Activated CD4-positive, alpha-beta T cell treated with anti-CD3 and anti-CD28 coated beads for 36 hours (primary cell): ENCODE data around the gene TLR1. TPM values are rescaled to one million over a fixed set of nuclear protein-coding genes. Genes with fewer than 3 reads are reported as not detected.
"Not testable (repeated sequence)": the region's sequence is repeated elsewhere in the genome, so short reads cannot be mapped to it uniquely, and the experiment has no call there.

ENCODE experiments used
- ATAC-seq: fragments of 200-7000 bp; cut with Tn5 transposase; one replicate; pipeline ENCODE4 v1.10.0; 2021; ENCODE audit warnings: mild to moderate bottlenecking, moderate library complexity
- CTCF ChIA-PET: fragments of 350-600 bp; sonication (Branson Sonifier 250); formaldehyde crosslinking; loops from one replicate; lab custom pipeline; 2021; ENCODE audit warnings: antibody characterized with exemption; lab: Charles Lee
- POLR2A ChIA-PET: fragments of 350-600 bp; sonication (Branson Sonifier 250); formaldehyde crosslinking; loops from one replicate; lab custom pipeline; 2021; ENCODE audit warnings: antibody characterized with exemption, inconsistent platforms; lab: Charles Lee
- DNase-seq: peaks from one replicate; pipeline ENCODE4 v3.0.0-alpha.2; 2020
- H3K27ac Mint-ChIP-seq: one replicate; pipeline ENCODE4 v1.8.0; 2021; ENCODE audit warnings: mixed read lengths
- H3K27me3 Mint-ChIP-seq: one replicate; pipeline ENCODE4 v1.8.0; 2021; ENCODE audit warnings: mixed read lengths
- H3K36me3 Mint-ChIP-seq: one replicate; pipeline ENCODE4 v1.8.0; 2021; ENCODE audit warnings: low read depth, mixed read lengths
- H3K4me1 Mint-ChIP-seq: one replicate; pipeline ENCODE4 v1.8.0; 2021; ENCODE audit warnings: mixed read lengths
- H3K4me3 Mint-ChIP-seq: one replicate; pipeline ENCODE4 v1.8.0; 2021; ENCODE audit warnings: mild to moderate bottlenecking, moderate library complexity, mixed read lengths
- H3K9me3 Mint-ChIP-seq: one replicate; pipeline ENCODE4 v1.8.0; 2021; ENCODE audit warnings: low read depth, mixed read lengths
- intact Hi-C, 2 experiments: fragments of 100-400 bp; cut with DNase I in 1 of 2; cut with micrococcal nuclease in 1 of 2; formaldehyde crosslinking; loops; one replicate each; pipeline versions ENCODE4 v1.14.2 to v1.15.1; 2022 to 2024; cut with DNase I, micrococcal nuclease
- total RNA-seq, 2 experiments: library from RNA; stranded (reverse); gene quantifications; one replicate each; pipeline ENCODE4 v1.2.3, GENCODE V29; 2021

Gene TLR1
- total RNA-seq, 2 experiments from 2014 or later, result 1.5 to 1.7 TPM

DNA sequence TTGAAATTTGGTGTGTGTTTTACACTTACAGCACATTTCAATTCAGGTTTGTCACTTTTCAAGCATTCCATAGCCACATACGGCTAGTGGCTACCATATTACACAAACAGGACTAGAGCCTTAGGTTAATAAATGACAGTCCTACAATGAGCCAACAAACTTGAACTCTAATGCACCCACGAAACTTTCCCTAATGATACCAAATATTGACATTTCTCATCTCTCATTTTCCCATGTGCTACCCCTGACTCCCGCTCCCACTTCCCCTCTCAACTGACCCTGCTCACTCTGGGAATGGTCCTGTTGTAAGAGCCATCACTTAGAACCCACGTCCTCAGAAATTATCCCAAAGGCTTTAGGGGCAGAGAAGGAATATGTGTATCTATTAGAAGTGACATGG, 16.9 kb downstream of the TLR1 start:
- peaks cover 1% of the 10 kb centered on the region for H3K4me1 Mint-ChIP-seq
- intact Hi-C loops, result no loop called here
- peaks cover 2% of the 10 kb centered on the region for H3K9me3 Mint-ChIP-seq
- ChIA-PET CTCF (no interaction called here), POLR2A (no interaction called here)
- DNase-seq (no peak), ATAC-seq (no peak)
- no peaks in the 10 kb centered on the region for H3K27me3 Mint-ChIP-seq
- no peak overlapping the region for H3K27ac Mint-ChIP-seq
- H3K36me3 Mint-ChIP-seq, result no peaks in the 10 kb centered on the region
- H3K4me3 Mint-ChIP-seq, result no peak overlapping the region

- no peak for ATAC-seq
- H3K4me3 Mint-ChIP-seq, result no peak overlapping the region
- intact Hi-C loops, result no loop called here
- no peak overlapping the region for H3K27ac Mint-ChIP-seq
- no peaks in the 10 kb centered on the region for H3K36me3 Mint-ChIP-seq
- no peak for DNase-seq
- H3K4me1 Mint-ChIP-seq, result peaks cover 5% of the 10 kb centered on the region
- no peaks in the 10 kb centered on the region for H3K27me3 Mint-ChIP-seq
- POLR2A ChIA-PET, result no interaction called here
- CTCF ChIA-PET, result interaction anchor here (0.8 to 3.1 kb wide), 2 partner anchors 18 to 26 kb away, joined by 3 to 19 read pairs; partner anchors contain the start of gene TLR1
- peaks cover 2% of the 10 kb centered on the region for H3K9me3 Mint-ChIP-seq
Measured at GRCh38 chr4:38785901-38786402, 18.6 kb downstream of the TLR1 start.

DNA sequence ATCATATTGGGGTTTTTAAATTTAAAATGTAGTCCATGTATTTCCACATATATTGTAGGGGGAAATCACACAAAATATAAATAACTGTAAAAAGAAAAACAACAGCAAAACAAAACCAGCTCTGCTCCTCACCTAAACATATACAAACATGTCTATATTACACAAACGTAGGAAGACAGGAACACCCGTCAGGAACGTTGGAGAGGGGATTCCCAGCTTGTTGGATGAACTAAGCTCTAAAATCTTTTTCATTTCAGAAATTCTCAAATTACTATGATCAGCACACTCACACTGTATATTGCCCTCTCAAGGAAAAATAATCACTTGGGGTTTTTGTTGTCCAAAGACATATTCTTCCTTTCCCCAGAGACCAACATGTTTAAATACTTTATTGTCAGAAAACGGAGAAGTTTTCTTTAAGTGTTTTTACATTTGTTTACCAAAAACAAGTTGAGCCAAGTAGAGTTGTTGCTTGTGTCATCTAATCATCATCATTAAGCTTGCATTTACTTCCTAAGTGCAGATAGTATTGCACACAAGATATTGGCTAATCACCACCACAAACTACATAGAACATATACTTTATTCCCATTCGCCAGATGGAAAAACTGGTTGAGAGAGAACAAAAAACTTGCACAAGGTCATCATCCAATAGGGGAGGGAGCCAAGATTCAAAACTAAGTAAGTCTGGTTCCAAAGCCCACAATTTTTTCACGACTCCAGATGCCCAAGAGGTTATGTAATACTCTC, 19.4 kb downstream of the TLR1 start:
- intact Hi-C loops, result no loop called here
- ChIA-PET CTCF (interaction anchor here (0.5 to 3.1 kb wide), 4 partner anchors 19 to 605 kb away, joined by 3 to 19 read pairs (median 4); no protein-coding TSS in a partner anchor), POLR2A (no interaction called here)
- Mint-ChIP-seq H3K4me3 (no peak overlapping the region), H3K27ac (no peak overlapping the region), H3K27me3 (no peaks in the 10 kb centered on the region), H3K36me3 (no peaks in the 10 kb centered on the region), H3K4me1 (peaks cover 5% of the 10 kb centered on the region), H3K9me3 (peaks cover 2% of the 10 kb centered on the region)
- ATAC-seq (no peak), DNase-seq (no peak)

GRCh38 chr4:38784141-38784540, 20.4 kb downstream of the TLR1 start:
- intact Hi-C loops, result no loop called here
- H3K36me3 Mint-ChIP-seq, result no peaks in the 10 kb centered on the region

GRCh38 chr4:38783109-38783460, 21.5 kb downstream of the TLR1 start:
- intact Hi-C loops, result loop anchor here in 1 of 2 experiments (1.0 kb wide), 2 partner anchors 24 to 604 kb away; no protein-coding TSS in a partner anchor
- H3K9me3 Mint-ChIP-seq, result no peaks in the 10 kb centered on the region
- no peaks in the 10 kb centered on the region for H3K36me3 Mint-ChIP-seq
- H3K4me1 Mint-ChIP-seq, result peaks cover 5% of the 10 kb centered on the region
- no peak overlapping the region for H3K27ac Mint-ChIP-seq
- ATAC-seq, result no peak
- CTCF ChIA-PET, result interaction anchor here (0.6 to 4.1 kb wide), 31 partner anchors 9 to 606 kb away, joined by 3 to 99 read pairs (median 5); partner anchors contain the start of genes TLR1 and TLR6
- H3K27me3 Mint-ChIP-seq, result no peaks in the 10 kb centered on the region
- POLR2A ChIA-PET, result interaction anchor here (0.7 to 1.0 kb wide), 2 partner anchors 23 to 602 kb away, joined by 3 read pairs; no protein-coding TSS in a partner anchor
- DNase-seq, result no peak
- no peak overlapping the region for H3K4me3 Mint-ChIP-seq

More at GRCh38 chr4:38784141-38784540, 20.4 kb downstream of the TLR1 start:
- Mint-ChIP-seq H3K27ac (no peak overlapping the region), H3K4me1 (peaks cover 5% of the 10 kb centered on the region), H3K9me3 (no peaks in the 10 kb centered on the region), H3K4me3 (no peak overlapping the region), H3K27me3 (no peaks in the 10 kb centered on the region)
- ChIA-PET CTCF (interaction anchor here (3.1 kb wide), 1 partner anchor 25 kb away, joined by 19 read pairs; no protein-coding TSS in a partner anchor), POLR2A (no interaction called here)
- DNase-seq (no peak), ATAC-seq (no peak)

GRCh38 chr4:38782452-38783108, 22.0 kb downstream of the TLR1 start, which contains the start of gene TLR10:
Gene TLR10, minus strand, starts transcription at chr4:38782990. Its CDS starts 7,400 bp downstream, at chr4:38775590.
- H3K4me1 Mint-ChIP-seq, result peaks cover 5% of the 10 kb centered on the region
- no peaks in the 10 kb centered on the region for H3K9me3 Mint-ChIP-seq
- H3K27me3 Mint-ChIP-seq, result no peaks in the 10 kb centered on the region
- CTCF ChIA-PET, result interaction anchor here (0.6 to 4.1 kb wide), 37 partner anchors 9 to 605 kb away, joined by 3 to 99 read pairs (median 5); partner anchors contain the start of genes TLR1 and TLR6
- no peaks in the 10 kb centered on the region for H3K36me3 Mint-ChIP-seq
- DNase-seq (peak; percentile 37), ATAC-seq (peak; percentile 63)
- POLR2A ChIA-PET, result interaction anchor here (0.6 to 1.0 kb wide), 4 partner anchors 23 to 938 kb away, joined by 3 to 5 read pairs (median 4); no protein-coding TSS in a partner anchor
- H3K4me3 Mint-ChIP-seq, result no peak within 1 kb of the TSS
- intact Hi-C loops, result loop anchor here in 1 of 2 experiments (1.0 kb wide), 2 partner anchors 23 to 603 kb away; no protein-coding TSS in a partner anchor
- no peak within 1 kb of the TSS for H3K27ac Mint-ChIP-seq

GRCh38 chr4:38781854-38782261, 22.7 kb downstream of the TLR1 start:
- DNase-seq (no peak), ATAC-seq (no peak)
- no peaks in the 10 kb centered on the region for H3K9me3 Mint-ChIP-seq
- no peaks in the 10 kb centered on the region for H3K27me3 Mint-ChIP-seq
- H3K4me3 Mint-ChIP-seq, result no peak overlapping the region
- CTCF ChIA-PET, result interaction anchor here (0.7 to 4.1 kb wide), 25 partner anchors 9 to 605 kb away, joined by 3 to 99 read pairs (median 5); partner anchors contain the start of gene TLR1
- no peak overlapping the region for H3K27ac Mint-ChIP-seq
- H3K36me3 Mint-ChIP-seq, result no peaks in the 10 kb centered on the region
- POLR2A ChIA-PET, result no interaction called here
- H3K4me1 Mint-ChIP-seq, result peaks cover 5% of the 10 kb centered on the region
- intact Hi-C loops, result loop anchor here in 1 of 2 experiments (2.0 kb wide), 1 partner anchor 719 kb away; no protein-coding TSS in a partner anchor

DNA sequence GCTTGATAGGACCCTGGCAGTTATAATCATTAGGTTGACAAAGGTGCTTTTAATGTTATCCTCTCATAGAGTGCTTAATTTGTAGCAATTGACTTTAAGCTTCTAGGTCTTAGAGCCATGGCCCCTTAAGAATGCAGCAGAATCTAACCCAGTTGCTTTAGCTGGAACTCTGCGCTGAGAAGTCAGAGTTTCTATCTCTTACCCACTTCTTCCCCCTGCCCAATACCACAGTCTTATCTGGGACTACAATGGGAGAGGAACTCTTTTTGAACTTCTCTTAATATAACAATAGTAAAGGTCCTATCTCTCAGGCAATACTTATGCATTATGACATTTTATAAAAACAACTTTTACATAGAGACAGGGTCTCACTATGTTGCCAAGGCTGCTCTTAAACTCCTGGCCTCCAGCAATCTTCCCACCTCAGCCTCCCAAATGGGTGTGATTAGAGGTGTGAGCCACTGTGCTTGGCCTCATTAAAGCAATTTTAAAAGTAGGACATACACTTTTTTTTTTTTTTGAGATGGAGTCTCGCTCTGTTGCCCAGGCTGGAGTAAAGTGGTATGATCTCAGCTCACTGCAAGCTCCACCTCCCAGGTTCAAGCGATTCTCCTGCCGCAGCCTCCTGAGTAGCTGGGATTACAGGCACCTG, 23.6 kb downstream of the TLR1 start:
- Mint-ChIP-seq H3K9me3 (no peaks in the 10 kb centered on the region), H3K4me1 (peaks cover 5% of the 10 kb centered on the region), H3K36me3 (no peaks in the 10 kb centered on the region), H3K27ac (no peak overlapping the region), H3K4me3 (no peak overlapping the region), H3K27me3 (no peaks in the 10 kb centered on the region)
- CTCF ChIA-PET, result interaction anchor here (0.7 to 4.1 kb wide), 11 partner anchors 9 to 1195 kb away, joined by 3 to 99 read pairs (median 5); partner anchors contain the start of gene TLR1
- no peak for ATAC-seq
- POLR2A ChIA-PET, result no interaction called here
- DNase-seq, result no peak
- intact Hi-C loops, result loop anchor here in 1 of 2 experiments (2.0 kb wide), 1 partner anchor 718 kb away; no protein-coding TSS in a partner anchor

GRCh38 chr4:38779790-38780189, 24.8 kb downstream of the TLR1 start:
- CTCF ChIA-PET, result interaction anchor here (1.0 to 4.1 kb wide), 5 partner anchors 10 to 25 kb away, joined by 3 to 99 read pairs (median 5); no protein-coding TSS in a partner anchor
- H3K36me3 Mint-ChIP-seq, result no peaks in the 10 kb centered on the region
- no peaks in the 10 kb centered on the region for H3K27me3 Mint-ChIP-seq
- H3K4me3 Mint-ChIP-seq, result no peak overlapping the region
- intact Hi-C loops, result loop anchor here in 1 of 2 experiments (2.0 kb wide), 1 partner anchor 717 kb away; no protein-coding TSS in a partner anchor
- POLR2A ChIA-PET, result no interaction called here
- no peaks in the 10 kb centered on the region for H3K9me3 Mint-ChIP-seq
- peaks cover 5% of the 10 kb centered on the region for H3K4me1 Mint-ChIP-seq
- ATAC-seq (no peak), DNase-seq (no peak)
- no peak overlapping the region for H3K27ac Mint-ChIP-seq

DNA sequence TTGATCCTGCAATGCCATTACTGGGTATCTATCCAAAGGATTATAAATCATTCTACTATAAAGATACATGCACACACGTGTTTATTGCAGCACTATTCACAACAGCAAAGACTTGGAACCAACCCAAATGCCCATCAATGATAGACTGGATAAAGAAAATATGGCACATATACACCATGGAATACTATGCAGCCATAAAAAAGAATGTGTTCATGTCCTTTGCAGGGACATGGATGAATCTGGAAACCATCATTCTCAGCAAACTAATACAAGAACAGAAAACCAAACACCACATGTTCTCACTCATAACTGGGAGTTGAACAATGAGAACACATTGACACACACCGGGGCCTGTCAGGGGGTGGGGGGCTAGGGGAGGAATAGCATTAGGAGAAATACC, 26.7 kb downstream of the TLR1 start:
- CTCF ChIA-PET, result not testable (repeated sequence)

More for the DNA sequence above, 26.7 kb downstream of the TLR1 start:
- H3K27me3 Mint-ChIP-seq, ATAC-seq, H3K4me1 Mint-ChIP-seq, H3K27ac Mint-ChIP-seq, intact Hi-C loops, DNase-seq, H3K36me3 Mint-ChIP-seq, H3K4me3 Mint-ChIP-seq, POLR2A ChIA-PET, H3K9me3 Mint-ChIP-seq: not testable (repeated sequence)
